ENCODE results near the gene AQP1. TPM values are rescaled to one million over a fixed set of nuclear protein-coding genes. Genes with fewer than 3 reads are reported as not detected.

Gene AQP1
- polyA plus RNA-seq, 5 donors, result 82.4 to 310 (median 157) TPM

DNA sequence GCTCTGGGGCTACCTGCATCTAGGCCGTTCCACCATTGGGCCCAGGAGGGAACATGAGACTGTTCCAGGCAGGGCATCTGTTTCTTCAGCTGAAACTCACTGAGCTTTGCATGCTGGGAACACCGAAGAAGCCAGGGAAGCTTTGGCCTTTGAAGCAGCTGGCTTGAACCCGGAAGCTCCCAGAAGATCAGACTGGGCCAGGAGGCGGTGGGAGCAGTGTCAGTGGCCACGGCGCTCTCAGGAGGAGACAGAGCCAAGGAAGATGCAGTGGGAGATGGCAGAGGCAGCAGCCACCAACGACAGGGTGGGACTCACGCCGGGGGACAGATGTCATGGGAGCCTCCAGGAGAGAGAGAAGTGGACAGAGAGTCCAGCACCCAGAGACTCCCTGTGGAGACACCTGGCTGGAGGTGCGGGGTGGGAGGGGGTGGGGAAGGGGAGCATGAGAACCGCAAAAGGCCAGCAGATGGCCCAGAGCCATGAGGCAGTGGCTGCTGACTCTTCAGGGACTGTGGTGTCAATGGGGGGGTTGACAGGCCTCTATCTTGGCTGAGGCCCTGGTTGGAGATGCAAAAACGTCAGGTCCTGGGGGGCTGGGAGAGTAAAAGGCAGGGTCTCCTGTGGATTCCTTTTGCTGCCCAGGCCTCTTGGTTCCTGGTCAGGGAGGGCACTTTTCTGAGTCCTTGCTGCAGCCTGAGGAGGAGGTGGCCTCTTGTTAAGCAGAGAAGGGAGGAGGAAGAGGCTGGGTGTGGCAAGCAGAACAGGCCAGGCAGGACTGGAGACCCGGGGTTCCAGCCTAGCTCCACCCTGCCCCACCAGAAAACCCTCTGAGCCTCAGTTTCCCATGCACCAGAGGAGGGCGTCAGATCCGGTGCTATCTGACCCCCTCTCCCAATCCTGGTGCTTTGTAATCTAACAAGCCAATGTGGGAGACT is 6.3 kb upstream of the AQP1 start:
- no peak for DNase-seq

DNA sequence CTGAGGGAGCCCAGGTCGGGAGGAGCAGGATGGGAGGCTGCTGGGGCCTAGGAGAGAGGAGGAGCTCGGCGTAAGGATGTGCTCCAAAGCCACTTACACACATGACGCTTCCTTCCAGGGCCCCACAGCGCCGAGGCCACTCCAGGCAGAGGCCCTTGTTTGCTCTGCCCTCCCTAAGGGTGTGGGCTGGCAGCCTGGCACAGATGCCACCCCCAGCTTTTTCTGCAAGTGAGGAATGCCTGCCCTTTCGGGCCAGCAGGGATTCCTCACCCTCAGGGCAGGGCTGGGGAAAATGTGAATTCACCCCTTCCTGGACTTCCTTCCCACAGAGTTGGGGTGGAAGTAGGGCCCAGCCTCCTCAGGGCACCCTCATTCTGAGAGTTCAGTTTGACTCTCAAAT is 5.6 kb upstream of the AQP1 start:
- no peak for DNase-seq

DNA sequence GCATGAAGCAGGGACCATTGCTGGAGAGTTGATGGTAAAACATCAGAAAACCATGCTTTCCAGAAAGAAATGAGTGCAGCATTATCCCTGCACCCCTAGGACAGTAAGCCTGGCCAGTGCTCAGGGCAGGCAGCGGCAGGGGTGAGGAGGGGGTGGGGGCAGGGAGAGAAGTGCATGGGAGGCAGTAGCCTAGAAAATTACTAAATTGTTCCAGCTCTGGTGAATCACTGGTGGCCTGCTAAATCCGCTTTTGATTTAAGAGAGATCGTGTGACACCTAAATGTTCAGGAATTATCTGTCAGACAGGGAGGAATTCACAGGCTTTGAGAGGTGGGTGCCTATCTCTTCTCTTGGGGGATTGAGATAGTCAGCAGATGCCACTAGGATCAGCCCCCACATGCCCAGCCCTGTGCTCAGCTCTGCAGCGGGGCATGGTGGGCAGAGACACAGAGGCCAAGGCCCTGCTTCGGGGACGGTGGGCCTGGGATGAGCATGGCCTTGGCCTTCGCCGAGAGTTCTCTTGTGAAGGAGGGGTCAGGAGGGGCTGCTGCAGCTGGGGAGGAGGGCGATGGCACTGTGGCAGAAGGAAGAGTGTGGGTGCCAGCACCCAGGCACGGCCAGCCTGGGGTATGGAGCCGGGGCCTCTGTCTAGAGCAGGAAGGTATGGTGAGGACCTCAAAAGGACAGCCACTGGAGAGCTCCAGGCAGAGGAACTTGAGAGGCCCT is 5.0 kb upstream of the AQP1 start:
- DNase-seq, result no peak

DNA sequence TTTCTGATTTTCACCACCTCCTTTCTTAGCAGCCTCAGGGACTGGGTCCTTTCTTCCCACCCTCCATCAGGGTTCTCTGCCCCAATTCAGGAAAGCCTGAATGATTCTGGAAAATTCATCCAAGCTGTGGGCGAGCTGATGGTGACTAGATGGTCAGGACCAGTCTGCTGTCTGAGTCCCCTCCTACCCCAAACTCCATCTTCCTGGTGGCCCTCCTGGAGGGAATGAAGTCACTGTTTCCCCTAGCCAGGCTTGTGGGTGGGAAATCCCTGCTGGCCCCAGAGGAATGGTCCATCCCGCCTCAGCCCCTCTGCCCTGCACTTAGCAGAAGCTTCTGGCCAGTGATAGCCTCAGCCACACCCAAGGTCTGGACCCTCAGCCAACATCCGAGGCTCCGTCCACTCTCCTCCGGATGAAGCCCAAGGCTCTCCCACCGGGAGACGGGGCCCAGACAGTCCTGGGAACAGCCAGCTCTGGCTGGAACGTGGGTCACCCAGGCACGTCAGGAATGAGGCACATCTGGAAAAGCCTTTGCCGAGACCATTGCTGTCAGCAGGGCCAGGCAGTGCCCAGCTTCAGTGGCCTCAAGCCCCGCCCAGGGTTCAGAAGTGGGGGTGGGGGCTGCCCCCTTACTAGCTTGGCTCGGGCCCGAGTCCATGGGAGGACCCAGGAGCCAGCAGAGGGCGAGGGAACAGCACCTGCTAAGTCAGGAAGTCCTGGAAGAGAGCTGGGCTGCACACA is 4.0 kb upstream of the AQP1 start:
- no peak for DNase-seq

DNA sequence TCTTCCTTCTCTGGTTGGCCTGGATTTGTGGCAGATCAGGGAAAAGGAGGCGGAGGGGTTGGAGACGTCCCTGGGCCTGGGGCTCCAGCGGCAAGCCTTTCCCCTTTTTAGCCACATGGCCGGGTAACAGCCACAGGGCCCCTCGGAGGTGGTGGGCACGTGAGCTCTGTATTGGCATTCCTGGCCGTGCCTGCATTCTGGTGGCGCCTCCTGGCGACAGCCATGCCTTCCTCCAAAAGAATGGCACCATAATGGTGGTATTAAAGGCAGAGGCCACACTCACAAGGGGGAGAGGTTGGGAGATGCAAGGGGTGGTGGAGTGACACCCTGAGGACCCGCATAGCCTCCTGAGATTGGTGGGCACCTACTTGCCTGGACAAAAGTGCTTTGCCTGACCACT is 3.0 kb upstream of the AQP1 start:
- no peak for DNase-seq

DNA sequence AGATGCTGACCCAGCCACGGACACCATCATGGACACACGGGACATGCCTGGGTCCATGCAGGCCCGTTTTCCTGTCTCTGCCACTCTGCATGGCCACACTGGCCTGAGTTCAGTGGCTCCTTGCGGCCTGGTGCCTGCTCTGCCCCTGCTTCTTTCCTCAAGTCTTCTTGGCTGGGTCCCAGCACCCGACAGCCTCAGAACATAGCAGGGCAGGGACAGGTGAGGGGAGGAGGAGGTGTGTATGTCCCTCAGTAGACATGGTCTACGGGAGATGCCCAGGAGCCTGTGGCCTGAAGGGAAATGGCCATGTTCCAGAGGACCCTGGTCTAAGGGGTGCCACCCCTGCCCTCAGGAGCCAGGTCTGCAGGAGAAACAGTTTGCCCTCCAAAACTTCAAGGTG is 2.2 kb upstream of the AQP1 start:
- DNase-seq, result no peak

DNA sequence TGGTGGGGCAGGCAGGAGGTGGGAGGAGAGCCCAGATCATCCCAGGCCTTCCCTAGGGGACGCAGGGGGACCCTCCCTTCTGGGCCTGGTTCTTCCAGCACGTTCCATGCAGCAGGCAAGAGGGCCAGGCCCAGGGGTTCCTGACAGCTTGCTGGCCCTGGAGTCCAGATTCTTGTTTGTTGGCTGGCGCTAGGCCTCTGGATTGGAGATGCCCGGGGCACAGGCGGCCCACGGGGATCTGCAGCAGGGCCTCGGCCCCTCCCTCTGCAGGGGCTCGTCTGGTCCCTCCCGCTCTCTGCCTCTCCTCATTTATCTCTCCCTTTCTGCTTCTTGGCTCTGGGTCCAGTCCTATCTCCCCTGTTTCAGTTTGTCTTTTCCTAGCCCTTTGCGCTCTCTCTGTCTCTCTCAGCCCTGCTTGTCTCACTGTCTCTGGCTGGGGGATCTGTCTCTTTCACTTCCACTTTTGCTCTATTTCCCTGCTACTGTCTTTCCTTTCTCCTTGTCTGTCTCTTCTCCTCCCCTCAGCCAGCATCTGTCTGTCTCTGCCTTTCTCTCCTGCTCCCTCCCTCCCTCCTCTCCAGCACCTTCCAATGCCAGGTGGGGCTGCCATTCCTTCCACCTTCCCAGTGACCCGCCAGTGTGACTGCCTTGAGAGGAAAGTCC is 1.1 kb upstream of the AQP1 start:
- DNase-seq, result no peak

DNA sequence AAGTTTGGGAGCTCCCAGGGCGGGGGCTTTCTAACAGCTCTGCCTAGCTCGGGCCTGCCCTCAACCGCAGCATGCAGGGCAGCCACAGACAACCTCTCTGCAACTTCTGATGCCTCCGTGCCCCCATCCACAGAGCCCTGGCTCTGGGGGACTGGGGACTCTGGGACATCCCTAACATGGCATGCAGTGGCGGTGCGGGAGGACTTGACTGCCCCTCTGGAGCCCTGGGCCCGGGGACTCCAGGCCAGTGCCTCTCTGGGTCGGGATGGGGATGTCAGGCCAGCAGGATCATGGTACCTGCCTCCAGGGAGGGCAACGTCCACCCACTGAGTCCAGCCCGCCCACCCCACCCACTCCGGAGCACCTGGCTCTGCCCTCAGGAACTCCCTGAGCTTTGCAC is 520 bp upstream of the AQP1 start:
- no peak for DNase-seq

DNA sequence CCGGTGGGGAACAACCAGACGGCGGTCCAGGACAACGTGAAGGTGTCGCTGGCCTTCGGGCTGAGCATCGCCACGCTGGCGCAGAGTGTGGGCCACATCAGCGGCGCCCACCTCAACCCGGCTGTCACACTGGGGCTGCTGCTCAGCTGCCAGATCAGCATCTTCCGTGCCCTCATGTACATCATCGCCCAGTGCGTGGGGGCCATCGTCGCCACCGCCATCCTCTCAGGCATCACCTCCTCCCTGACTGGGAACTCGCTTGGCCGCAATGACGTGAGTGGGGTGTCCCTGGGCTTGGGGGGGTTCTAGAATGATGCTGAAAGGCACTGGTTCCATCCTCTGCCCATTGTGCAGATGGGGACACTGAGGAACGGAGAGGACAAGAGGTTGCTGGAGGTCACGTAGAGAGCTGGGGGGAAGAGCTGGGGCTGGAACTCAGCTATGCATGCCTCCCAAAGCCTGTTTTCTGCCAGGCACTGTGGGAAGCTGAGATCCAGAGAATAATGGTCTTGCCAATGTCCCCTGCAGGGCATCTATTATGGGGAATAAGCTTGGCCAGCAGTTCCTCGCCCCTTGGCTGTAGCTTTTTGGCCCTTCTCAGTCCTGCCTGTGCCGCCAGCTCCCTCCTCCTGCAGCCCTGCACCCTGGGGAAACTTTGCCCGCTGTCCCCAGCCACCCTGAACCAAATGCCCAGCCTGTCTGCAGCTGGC is 523 bp downstream of the AQP1 start:
- DNase-seq, result no peak

DNA sequence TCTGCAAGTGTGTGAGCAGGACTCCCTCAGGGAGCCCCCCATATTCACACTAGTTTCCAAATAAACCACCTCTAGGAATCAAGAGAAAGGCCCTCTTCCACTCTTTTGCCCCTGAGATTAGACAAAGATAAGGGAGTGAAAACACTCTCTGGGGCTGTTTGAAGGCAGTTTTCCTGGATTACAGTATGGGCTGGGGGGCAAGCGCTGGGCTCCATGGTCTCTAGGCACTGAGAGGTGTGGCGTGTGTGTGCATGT is 1.0 kb downstream of the AQP1 start:
- no peak for DNase-seq

DNA sequence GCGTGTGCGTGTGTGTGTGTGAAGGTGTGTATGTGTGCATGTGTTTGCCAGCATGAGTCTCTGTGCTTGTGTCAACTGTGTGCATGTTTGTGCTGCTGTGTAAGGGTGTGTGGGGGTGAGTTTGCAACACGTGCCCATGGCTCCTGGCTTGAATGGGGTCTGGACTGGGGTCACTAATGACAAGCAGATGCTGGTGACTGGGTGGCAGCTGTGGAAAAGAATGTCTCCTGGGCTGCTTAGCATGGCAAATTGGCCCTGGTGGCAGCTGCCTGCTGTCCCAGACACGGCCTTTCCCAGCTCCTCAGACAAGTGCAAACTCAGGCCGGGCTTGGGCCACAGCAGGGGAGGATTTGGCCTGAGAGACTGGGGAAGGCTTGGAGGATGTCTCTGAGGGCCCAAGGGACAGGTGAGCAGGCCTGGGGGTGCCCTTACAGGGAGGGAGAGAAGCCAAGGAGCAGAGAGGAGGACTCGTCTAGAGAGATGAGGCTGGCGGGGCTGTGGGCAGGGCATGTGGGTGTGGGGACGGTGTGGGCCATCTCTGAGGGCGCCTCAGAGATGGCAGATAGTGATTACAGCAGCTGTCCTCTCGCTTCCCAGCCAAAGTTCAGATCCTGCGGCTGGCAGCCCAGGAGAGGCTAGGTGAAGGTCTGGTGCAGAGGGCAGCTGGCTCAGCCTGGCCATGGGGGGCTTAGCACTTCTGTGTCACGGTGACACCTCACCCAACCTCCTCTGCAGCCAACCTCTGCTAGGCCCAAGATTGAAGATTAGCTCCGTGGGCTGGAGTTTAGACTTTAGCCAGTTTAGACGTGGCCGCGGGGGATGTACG is 1.5 kb downstream of the AQP1 start:
- no peak for DNase-seq

DNA sequence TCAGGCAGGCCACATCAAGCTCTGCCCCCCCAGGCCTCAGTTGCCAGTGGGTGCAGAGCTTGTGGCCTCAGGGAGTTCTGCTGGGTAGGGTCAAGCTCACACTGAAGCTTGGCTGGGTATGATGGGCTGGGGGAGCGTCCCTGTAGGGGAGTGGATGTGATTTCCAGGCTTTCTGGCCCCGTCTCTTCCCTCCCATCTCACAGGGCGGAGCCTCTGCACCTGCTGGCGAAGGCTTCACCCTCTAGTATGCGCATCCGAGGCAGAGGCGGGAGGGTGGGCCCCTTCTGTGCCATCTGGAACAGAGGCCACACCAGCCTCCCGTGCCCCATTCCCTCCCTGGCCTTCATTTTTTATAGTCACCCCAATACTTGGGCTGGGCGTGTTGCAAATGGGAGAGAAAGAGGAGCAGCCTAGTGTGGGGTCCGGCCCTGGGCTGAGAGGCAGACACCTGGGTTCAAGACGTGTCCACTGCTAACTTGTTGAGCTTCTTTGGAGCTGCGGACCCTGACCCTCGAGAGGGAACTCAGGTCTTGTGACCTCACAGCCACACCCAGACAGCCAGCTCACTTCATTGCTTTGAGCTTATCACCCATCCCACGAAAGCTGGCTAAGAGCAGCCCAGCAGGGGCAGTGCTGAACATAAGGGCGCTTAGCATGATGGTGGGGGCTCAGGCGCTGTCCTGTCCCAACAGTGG is 2.3 kb downstream of the AQP1 start:
- no peak for DNase-seq

DNA sequence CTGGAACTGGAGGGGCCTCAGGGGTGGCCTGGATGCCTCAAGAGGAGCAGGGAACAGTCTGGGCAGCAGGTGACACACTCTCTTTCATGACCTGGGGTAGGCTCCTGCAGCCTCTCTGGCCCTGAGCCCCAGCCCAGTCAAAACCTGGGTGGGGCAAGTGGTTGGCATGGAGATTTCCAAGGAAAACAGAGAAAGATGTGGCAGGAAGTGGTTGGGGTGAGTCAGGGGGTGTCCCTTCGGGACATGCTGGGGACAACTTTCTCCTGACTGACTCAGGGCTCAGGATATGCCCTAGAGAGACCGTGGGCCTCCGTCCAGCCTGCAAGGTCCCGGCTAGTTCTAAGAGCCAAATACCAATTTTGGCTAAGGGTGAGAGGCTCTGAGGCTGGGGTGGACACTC is 2.9 kb downstream of the AQP1 start:
- no peak for DNase-seq

DNA sequence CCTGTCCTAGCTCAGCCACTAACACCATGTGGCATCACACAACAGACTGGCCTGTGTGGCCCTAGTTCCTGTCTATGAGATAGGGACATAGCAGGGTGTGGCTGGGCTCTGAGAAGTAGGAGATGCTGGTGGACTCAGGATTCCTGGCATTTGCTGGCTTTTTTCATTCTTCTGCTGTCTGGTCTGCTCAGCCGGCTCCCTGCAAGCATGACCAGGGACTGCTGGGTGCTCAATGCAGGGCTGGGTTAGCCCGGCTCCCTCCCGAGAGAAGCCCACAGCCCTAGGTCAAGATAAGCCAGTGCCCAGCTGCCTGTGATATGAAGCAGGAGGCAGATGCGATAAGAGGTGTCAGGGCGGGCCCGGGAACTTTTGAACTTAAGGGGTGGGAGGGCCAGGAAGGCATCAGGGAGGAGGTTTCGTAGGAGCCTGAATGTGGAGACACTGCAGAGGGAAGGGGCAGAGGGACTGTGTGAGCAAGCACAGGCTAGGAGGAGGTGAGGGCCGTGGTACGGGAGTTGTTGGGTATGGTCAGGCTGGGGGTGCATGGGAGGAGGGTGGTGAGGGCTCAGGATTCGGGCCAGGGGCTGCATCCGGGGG is 3.5 kb downstream of the AQP1 start:
- DNase-seq, result no peak

DNA sequence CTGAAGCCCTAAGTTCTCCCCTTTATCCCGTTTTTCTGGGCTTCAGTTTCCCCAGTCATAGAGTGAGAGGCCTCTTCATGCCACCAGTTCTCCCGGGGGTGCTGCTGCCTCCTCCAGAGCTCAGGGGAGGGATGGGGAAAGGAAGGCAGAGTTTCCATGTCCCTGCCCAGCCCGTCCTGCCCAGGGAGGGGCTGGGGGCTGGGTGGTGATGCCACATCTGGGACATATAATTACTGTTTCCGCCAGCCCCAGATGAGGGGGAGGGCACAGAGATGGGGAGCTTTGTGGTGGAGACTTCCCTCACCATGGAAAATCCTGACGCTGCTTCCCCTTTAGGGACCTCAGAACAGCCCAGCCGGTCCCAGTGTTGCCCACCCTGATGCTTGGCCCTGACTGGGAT is 4.1 kb downstream of the AQP1 start:
- DNase-seq, result no peak

DNA sequence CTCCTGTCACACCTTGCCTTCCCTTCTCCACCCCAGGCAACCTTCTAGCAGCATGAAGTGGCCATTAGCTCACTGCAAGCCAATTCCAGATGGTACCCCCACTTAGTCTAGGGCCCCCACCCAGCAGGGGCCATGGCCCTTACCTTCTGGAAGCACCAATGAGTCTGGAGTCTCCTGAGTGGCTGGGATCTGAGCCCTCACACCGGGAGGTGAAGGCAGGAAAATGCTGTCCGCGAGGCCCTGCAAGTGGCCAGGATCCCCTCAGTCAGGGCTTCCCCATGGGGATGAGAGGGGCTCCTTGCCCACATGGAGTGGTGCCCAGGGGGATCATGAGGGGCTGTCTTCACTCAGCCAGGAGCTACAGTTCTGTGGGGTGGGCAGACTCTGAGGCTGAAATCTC is 4.6 kb downstream of the AQP1 start:
- DNase-seq, result no peak

DNA sequence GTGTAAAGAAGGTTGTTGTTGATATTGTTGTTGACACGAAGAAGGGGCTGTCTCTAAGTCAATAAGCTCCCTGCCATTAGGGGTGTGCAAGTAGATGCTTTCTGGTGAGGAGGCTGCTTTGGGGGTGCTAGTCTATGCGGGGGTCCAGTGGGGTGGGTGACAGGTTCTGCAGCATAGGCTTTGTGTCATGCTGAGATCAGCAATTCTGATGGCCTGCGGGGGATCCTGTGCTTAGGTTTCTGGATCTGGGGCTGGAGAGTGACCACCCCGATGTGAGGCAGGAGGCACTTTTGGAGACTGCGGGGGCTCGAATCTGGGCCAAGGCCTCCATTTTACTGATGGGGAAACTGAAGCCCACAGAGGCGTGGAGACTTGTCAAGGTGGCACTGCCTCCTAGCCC is 5.1 kb downstream of the AQP1 start:
- DNase-seq, result no peak

DNA sequence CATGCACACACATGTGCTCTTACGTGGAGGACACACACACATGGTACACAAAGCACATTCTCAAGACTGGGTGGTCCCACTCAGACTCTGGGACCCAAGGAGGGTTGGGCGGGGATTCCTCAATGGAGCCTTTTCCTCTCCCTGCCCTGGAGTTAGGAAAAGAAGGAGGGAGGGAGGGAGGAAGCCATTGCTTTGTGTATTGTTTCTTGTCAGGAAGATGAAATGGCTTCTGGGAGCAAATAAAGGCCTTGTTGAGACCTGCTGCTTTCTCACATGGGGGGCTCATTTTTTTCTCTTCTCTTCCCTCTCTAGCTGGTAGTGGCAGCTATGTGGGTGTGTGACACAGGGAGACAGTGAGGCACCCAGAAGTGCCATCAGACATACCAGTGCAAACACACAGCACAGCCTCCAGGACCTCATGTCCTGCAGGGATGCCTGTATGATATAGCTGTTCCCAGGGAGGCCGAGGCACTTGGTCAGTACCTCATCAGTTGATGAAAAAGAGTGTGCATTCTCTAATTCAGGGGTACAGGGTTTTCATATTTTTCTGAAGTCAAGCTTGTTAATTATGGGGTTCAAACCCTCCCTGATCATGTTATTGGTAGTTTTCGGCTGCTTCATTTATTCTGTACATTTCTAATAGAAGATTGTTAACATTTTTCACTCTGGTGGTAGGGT is 5.7 kb downstream of the AQP1 start:
- DNase-seq, result no peak

DNA sequence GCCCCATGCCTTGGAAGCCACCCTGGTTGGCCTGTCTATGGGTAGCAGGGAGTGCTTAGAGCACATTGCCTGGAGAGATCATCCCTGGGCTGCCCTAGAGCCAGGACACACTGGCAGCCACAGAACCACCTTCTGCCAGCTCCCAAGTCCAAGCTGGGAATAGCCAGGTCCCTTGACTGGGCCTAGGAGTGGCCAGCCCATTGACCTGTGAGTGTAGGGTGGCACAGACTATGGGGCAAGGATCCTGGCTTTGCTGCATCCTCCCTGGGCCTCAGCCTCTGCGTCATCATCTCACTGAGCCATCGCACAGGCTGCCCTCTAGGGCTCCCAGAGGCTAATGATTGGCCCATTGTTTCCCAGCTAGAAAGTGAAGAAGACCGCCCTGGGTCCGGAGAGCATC is 7.0 kb downstream of the AQP1 start:
- no peak for DNase-seq

Data from right lung (tissue), 5 donors.